Measurements from ENCODE around the gene FXYD1.

FXYD1 gene

DNA sequence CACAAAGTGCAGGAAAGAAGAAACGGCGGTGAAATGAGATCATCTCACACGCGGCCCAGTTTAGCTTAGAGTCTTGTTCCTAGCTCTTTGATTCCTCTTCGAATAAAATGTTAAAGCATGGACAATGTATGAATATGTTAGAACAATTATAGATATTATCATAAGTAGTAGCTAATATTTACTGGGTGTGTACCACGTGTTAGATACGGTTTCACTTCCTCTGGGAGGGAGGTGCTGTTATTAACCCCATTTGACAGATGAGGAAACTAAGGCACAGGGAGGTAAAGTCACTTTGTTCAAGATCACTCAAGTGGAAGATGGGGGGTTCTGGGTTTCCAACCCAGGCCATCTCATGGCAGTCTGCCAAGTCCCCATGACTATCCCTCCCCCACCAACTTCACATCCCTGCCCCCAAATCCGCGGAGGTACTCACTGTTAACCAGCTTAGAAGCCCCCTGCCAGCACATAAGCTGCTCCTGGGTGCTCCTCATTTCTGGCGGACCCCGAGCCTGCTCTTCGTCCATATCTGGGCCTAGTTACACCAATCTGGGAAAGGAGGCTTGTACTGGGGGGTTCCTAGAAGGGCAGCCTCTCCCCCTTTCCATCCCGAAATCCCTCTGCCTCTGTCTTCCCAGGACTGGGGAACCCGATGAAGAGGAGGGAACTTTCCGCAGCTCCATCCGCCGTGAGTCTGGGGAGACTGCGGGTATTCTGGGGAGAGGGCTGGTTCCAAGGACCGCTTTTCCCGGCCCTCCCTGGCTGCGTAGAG is 3.4 kb downstream of the FXYD1 start:
- H3K9ac ChIP-seq (ENCODE audit: low read length), result peak overlapping the region; percentile 28; the same call in 1 of the 2 replicates
- H3K9me2 ChIP-seq (replicated peaks; ENCODE audit: insufficient read depth, low read length), result no peaks in the 10 kb centered on the region
- peaks cover 15% of the 10 kb centered on the region for H3K4me1 ChIP-seq (ENCODE audit: low read length)
- H3K4me2 ChIP-seq (ENCODE audit: low read depth, low read length), result peak overlapping the region; percentile 100
- peaks cover 8% of the 10 kb centered on the region; the same call in 1 of the 2 replicates for H3F3A ChIP-seq (ENCODE audit: insufficient read depth, low read length)
- no peak for DNase-seq
- H3K9me3 ChIP-seq (replicated peaks; ENCODE audit: insufficient read depth, low read length), result no peaks in the 10 kb centered on the region
- no peaks in the 10 kb centered on the region for H3K36me3 ChIP-seq (replicated peaks; ENCODE audit: insufficient read depth, low read length)
- no peak overlapping the region for H3K27ac ChIP-seq (ENCODE audit: low read length)
- H3K27me3 ChIP-seq (replicated peaks; ENCODE audit: insufficient read depth, low read length), result peaks cover 51% of the 10 kb centered on the region
- no peaks in the 10 kb centered on the region for H3K79me2 ChIP-seq (ENCODE audit: low read length)
- no peak for TF ChIP-seq EZH2 (optimal IDR thresholded peaks at IDR 0.05; ENCODE audit: low read depth, low read length)
- TF ChIP-seq EZH2phosphoT487 (IDR thresholded peaks at IDR 0.05; ENCODE audit: low read length), result no peak
- TF ChIP-seq, protein P1, sequence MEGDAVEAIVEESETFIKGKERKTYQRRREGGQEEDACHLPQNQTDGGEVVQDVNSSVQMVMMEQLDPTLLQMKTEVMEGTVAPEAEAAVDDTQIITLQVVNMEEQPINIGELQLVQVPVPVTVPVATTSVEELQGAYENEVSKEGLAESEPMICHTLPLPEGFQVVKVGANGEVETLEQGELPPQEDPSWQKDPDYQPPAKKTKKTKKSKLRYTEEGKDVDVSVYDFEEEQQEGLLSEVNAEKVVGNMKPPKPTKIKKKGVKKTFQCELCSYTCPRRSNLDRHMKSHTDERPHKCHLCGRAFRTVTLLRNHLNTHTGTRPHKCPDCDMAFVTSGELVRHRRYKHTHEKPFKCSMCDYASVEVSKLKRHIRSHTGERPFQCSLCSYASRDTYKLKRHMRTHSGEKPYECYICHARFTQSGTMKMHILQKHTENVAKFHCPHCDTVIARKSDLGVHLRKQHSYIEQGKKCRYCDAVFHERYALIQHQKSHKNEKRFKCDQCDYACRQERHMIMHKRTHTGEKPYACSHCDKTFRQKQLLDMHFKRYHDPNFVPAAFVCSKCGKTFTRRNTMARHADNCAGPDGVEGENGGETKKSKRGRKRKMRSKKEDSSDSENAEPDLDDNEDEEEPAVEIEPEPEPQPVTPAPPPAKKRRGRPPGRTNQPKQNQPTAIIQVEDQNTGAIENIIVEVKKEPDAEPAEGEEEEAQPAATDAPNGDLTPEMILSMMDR (IDR thresholded peaks at IDR 0.05; ENCODE audit: low read length), result no peak
- H4K20me1 ChIP-seq (ENCODE audit: insufficient read depth, low read length), result no peaks in the 10 kb centered on the region
- peak overlapping the region; percentile 52 for H3K4me3 ChIP-seq (ENCODE audit: low read length)
- peak overlapping the region; percentile 85; the same call in 1 of the 2 replicates for H2AFZ ChIP-seq (ENCODE audit: low read length)

DNA sequence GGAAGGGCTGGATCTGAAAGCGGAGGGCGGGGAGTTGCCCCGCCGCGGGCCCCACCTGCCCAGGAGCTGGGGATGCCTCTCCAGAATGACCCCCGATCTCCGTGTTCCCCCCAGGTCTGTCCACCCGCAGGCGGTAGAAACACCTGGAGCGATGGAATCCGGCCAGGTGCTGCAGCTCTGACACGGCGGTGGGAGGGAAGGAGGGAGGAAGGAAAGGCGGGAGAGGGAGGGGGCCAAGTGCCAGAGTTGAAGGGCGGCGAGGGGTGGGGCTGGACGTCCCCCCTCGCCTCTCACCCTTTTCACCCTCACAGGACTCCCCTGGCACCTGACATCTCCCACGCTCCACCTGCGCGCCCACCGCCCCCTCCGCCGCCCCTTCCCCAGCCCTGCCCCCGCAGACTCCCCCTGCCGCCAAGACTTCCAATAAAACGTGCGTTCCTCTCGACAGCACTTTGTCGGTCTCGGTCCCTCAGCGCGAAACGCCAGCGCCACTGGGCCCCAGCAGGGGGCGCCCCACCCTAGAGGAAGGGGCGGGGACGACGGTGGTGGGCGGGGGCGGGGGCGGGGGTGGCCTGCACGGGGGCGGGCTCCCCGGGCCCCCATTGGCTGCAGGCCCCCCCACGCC is 4.1 kb downstream of the FXYD1 start:
- Histone ChIP-seq H3K9ac (ENCODE audit: low read length) (peak overlapping the region; percentile 8; the same call in 1 of the 2 replicates), H3K79me2 (ENCODE audit: low read length) (no peaks in the 10 kb centered on the region), H3K36me3 (replicated peaks; ENCODE audit: insufficient read depth, low read length) (no peaks in the 10 kb centered on the region), H2AFZ (ENCODE audit: low read length) (0 out of 2 replicates have a peak overlapping the region, but pooled peaks have one; percentile 42), H4K20me1 (ENCODE audit: insufficient read depth, low read length) (no peaks in the 10 kb centered on the region), H3K9me2 (replicated peaks; ENCODE audit: insufficient read depth, low read length) (no peaks in the 10 kb centered on the region), H3K4me1 (ENCODE audit: low read length) (peaks cover 15% of the 10 kb centered on the region), H3F3A (ENCODE audit: insufficient read depth, low read length) (peaks cover 8% of the 10 kb centered on the region; the same call in 1 of the 2 replicates), H3K27ac (ENCODE audit: low read length) (no peak overlapping the region), H3K9me3 (replicated peaks; ENCODE audit: insufficient read depth, low read length) (no peaks in the 10 kb centered on the region), H3K27me3 (replicated peaks; ENCODE audit: insufficient read depth, low read length) (peaks cover 45% of the 10 kb centered on the region), H3K4me2 (ENCODE audit: low read depth, low read length) (peak overlapping the region; percentile 100; the same call in 1 of the 2 replicates), H3K4me3 (ENCODE audit: low read length) (peak overlapping the region; percentile 39; the same call in 1 of the 2 replicates)
- no peak for TF ChIP-seq EZH2phosphoT487 (IDR thresholded peaks at IDR 0.05; ENCODE audit: low read length)
- TF ChIP-seq, protein P1 (IDR thresholded peaks at IDR 0.05; ENCODE audit: low read length), result peak; percentile 33; the same call in 1 of the 2 replicates
- DNase-seq, result peak; percentile 47

DNA sequence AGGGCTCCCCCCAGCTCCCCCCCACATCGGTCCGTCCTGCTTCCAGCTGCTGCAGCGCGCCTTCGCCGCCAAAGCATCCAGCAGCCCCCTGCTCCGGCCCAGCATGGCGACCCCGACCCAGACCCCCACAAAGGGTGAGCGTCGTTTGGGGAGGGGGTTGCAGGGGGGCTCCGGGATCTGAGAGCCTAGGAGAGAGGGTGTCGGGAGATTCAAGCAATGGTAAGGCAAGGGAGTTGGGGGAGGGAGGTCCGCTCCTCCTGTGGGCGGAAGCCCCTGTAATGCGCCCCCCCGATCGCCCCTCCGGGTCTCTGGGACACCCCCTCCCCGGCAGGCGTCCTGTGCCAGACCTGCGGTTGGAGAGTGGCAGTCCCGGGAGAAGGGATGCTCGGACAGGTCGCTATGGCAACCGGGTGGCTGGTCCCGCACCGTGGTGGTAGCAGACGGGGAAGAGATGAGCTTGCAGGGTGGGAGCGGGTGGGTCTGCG is 4.6 kb downstream of the FXYD1 start, which contains the start of gene FXYD7:
TSS of gene FXYD7 (plus strand) at position 25 of the 485 bp plus-strand sequence. CDS start at position 104, 79 bp downstream.
- no peaks in the 10 kb centered on the region for H3K79me2 ChIP-seq (ENCODE audit: low read length)
- H3K36me3 ChIP-seq (replicated peaks; ENCODE audit: insufficient read depth, low read length), result no peaks in the 10 kb centered on the region
- no peaks in the 10 kb centered on the region for H3K9me2 ChIP-seq (replicated peaks; ENCODE audit: insufficient read depth, low read length)
- peak within 1 kb of the TSS; percentile 39; the same call in 1 of the 2 replicates for H3K4me3 ChIP-seq (ENCODE audit: low read length)
- H3K27ac ChIP-seq (ENCODE audit: low read length), result no peak within 1 kb of the TSS
- H3K9ac ChIP-seq (ENCODE audit: low read length), result peak within 1 kb of the TSS; percentile 8; the same call in 1 of the 2 replicates
- H3K4me2 ChIP-seq (ENCODE audit: low read depth, low read length), result peak within 1 kb of the TSS; percentile 100
- TF ChIP-seq, protein P1 (IDR thresholded peaks at IDR 0.05; ENCODE audit: low read length), result no peak
- TF ChIP-seq EZH2 (optimal IDR thresholded peaks at IDR 0.05; ENCODE audit: low read depth, low read length) (no peak), EZH2phosphoT487 (IDR thresholded peaks at IDR 0.05; ENCODE audit: low read length) (no peak)
- no peaks in the 10 kb centered on the region for H4K20me1 ChIP-seq (ENCODE audit: insufficient read depth, low read length)
- peaks cover 8% of the 10 kb centered on the region; the same call in 1 of the 2 replicates for H3F3A ChIP-seq (ENCODE audit: insufficient read depth, low read length)
- peaks cover 15% of the 10 kb centered on the region for H3K4me1 ChIP-seq (ENCODE audit: low read length)
- no peaks in the 10 kb centered on the region for H3K9me3 ChIP-seq (replicated peaks; ENCODE audit: insufficient read depth, low read length)
- H3K27me3 ChIP-seq (replicated peaks; ENCODE audit: insufficient read depth, low read length), result peaks cover 39% of the 10 kb centered on the region
- 0 out of 2 replicates have a peak within 1 kb of the TSS, but pooled peaks have one; percentile 42 for H2AFZ ChIP-seq (ENCODE audit: low read length)
- DNase-seq, result no peak
